ENCODE data around the gene HS3ST3A1.

DNA sequence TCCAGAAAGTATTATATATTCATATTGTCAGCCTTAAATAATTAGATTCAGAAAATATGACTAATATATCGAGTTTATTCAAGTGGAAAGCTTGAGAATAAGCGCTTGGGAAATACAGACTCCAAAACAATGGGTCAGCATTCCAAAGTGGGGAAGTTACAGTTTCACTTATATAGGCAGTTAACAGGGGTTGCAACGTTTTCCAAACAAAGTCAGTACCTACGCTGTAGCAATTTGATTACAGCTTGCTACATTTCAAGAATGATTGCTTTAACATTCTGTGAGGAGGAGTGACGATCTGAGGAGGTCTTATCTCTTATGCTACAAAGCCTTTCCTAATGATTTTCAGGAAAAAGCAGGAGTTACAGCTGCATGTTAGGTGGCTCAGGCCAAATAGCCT, 34.2 kb upstream of the HS3ST3A1 start:
- TF ChIP-seq EZH2phosphoT487 (IDR thresholded peaks at IDR 0.05; ENCODE audit: insufficient read depth, low read depth) = no peak
- TF ChIP-seq EZH2 (IDR thresholded peaks at IDR 0.05; ENCODE audit: insufficient read depth, poor library complexity, severe bottlenecking) = no peak

Measured in GM23248 (cell line).